Hepatocyte (in vitro differentiated cells): ENCODE measurements around the gene PITPNC1. TPM values are rescaled to one million over a fixed set of nuclear protein-coding genes. Genes with fewer than 3 reads are reported as not detected.
A peak's percentile ranks its signal among the peaks of the same experiment; 100 is the strongest.

Source experiments
- DNase-seq: peaks from one replicate; pipeline ENCODE4 v3.0.0-alpha.2; 2016; ENCODE audit warnings: low spot score
- H2AFZ ChIP-seq: fragments of 200-600 bp; sonication (generic); 2 replicates; pipeline ENCODE4 v1.6.0; 2016; ENCODE audit warnings: antibody characterized with exemption, mild to moderate bottlenecking
- H3K27ac ChIP-seq: fragments of 200-600 bp; sonication (generic); 2 replicates; pipeline ENCODE4 v1.5.1; 2016; ENCODE audit warnings: mild to moderate bottlenecking
- H3K27me3 ChIP-seq: fragments of 200-600 bp; sonication (generic); 2 replicates; pipeline ENCODE4 v1.6.1; 2016
- H3K36me3 ChIP-seq: fragments of 200-600 bp; sonication (generic); replicated peaks from 2 replicates; pipeline ENCODE4 v1.5.1; 2016; ENCODE audit warnings: low read depth; ENCODE audit not compliant: insufficient read depth
- H3K4me1 ChIP-seq: fragments of 200-600 bp; sonication (generic); 2 replicates; pipeline ENCODE4 v1.5.1; 2016; ENCODE audit warnings: mild to moderate bottlenecking, moderate library complexity; ENCODE audit not compliant: insufficient read depth
- H3K4me2 ChIP-seq: fragments of 200-600 bp; sonication (generic); 2 replicates; pipeline ENCODE4 v1.6.0; 2016
- H3K4me3 ChIP-seq: fragments of 200-600 bp; sonication (generic); 2 replicates; pipeline ENCODE4 v1.5.1; 2016; ENCODE audit warnings: mild to moderate bottlenecking
- H3K79me2 ChIP-seq: fragments of 200-600 bp; sonication (generic); 2 replicates; pipeline ENCODE4 v1.6.0; 2017; ENCODE audit warnings: mild to moderate bottlenecking
- H3K9me2 ChIP-seq: fragments of 200-600 bp; sonication (generic); replicated peaks from 2 replicates; pipeline ENCODE4 v1.6.0; 2017; ENCODE audit warnings: mild to moderate bottlenecking; ENCODE audit not compliant: insufficient read depth
- H3K9me3 ChIP-seq: fragments of 200-600 bp; sonication (generic); 2 replicates; pipeline ENCODE4 v1.5.1; 2016; ENCODE audit warnings: low read depth, mild to moderate bottlenecking
- H4K20me1 ChIP-seq: fragments of 200-600 bp; sonication (generic); 2 replicates; pipeline ENCODE4 v1.6.0; 2016; ENCODE audit warnings: mild to moderate bottlenecking; ENCODE audit not compliant: insufficient read depth, poor library complexity, severe bottlenecking
- CTCF ChIP-seq: fragments of 200-600 bp; sonication (generic); IDR thresholded peaks from 2 replicates; pipeline ENCODE4 v1.5.1; 2016; ENCODE audit warnings: antibody characterized with exemption, mild to moderate bottlenecking; ENCODE audit not compliant: poor library complexity
- EZH2 ChIP-seq: fragments of 200-600 bp; sonication (generic); IDR thresholded peaks from 2 replicates; pipeline ENCODE4 v1.6.1; 2016; ENCODE audit warnings: antibody characterized with exemption, mild to moderate bottlenecking, borderline replicate concordance
- EZH2phosphoT487 ChIP-seq: fragments of 200-600 bp; sonication (generic); IDR thresholded peaks from one replicate; pipeline ENCODE4 v1.6.1; 2018; ENCODE audit warnings: antibody characterized with exemption, mild to moderate bottlenecking, low read depth, moderate library complexity; ENCODE audit not compliant: unreplicated experiment, severe bottlenecking
- WGBS: methylation state at CpG from one replicate; pipeline ENCODE4 v1.1.6; 2016; ENCODE audit warnings: low lambda C conversion rate; ENCODE audit errors: missing lambda C conversion rate; 5-methylcytosine and 5-hydroxymethylcytosine counted together
- polyA plus RNA-seq: library from polyadenylated mRNA; unstranded; fragments of >200 nt; fragmentation: Nextera tagmentation; extraction: Ambion mirVana; gene quantifications from 2 replicates; pipeline ENCODE4 v1.2.1, GENCODE V29; 2016
- total RNA-seq: library from RNA; depleted of rRNA; stranded (reverse); fragments of >200 nt; gene quantifications from 2 replicates; pipeline ENCODE4 v1.2.3, GENCODE V29; 2014

Gene PITPNC1
- total and polyA plus RNA-seq, 2 experiments from 2014 or later, result 4.6 to 8.1 TPM

GRCh38 chr17:67686241-67686640 is 309.2 kb downstream of the PITPNC1 start:
- no peak overlapping the region for H3K27ac ChIP-seq
- no peaks in the 10 kb centered on the region for H3K9me2 ChIP-seq
- H3K4me3 ChIP-seq, result no peak overlapping the region
- 90% methylated on average over 2 of the region's 2 CpGs for WGBS
- no peaks in the 10 kb centered on the region for H3K27me3 ChIP-seq
- no peaks in the 10 kb centered on the region for H3K79me2 ChIP-seq
- TF ChIP-seq EZH2phosphoT487 (no peak), EZH2 (no peak), CTCF (no peak)
- H2AFZ ChIP-seq, result no peak overlapping the region
- DNase-seq, result no peak
- H3K4me1 ChIP-seq, result no peaks in the 10 kb centered on the region
- no peak overlapping the region for H3K4me2 ChIP-seq
- no peaks in the 10 kb centered on the region for H3K9me3 ChIP-seq
- no peaks in the 10 kb centered on the region for H3K36me3 ChIP-seq
- no peaks in the 10 kb centered on the region for H4K20me1 ChIP-seq

DNA sequence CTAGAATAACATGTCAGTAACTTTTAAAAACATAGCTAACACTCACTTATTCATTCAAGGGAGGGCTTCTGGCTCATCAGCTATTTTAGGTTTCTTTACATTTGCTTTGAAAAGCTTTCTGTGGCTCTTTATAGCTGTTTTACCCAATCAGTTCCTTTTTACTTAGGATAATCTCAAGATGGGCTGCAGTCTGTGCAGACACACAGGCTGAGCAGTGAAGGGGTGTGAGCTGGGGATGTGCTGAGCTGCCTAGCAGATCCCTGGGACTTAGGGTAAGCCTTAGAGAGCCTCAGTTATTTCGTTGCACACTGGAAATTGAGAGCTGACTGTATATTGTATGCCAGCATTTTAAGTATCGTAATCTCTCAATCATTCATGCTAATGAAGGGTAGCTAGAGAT is 310.4 kb downstream of the PITPNC1 start:
- no peak overlapping the region for H3K4me3 ChIP-seq
- H3K4me2 ChIP-seq, result no peak overlapping the region
- no peaks in the 10 kb centered on the region for H3K9me3 ChIP-seq
- no peaks in the 10 kb centered on the region for H4K20me1 ChIP-seq
- H3K9me2 ChIP-seq, result no peaks in the 10 kb centered on the region
- H3K4me1 ChIP-seq, result no peaks in the 10 kb centered on the region
- no peak overlapping the region for H3K27ac ChIP-seq
- no peak for DNase-seq
- WGBS, result 68% methylated on average over 2 of the region's 2 CpGs
- H3K36me3 ChIP-seq, result no peaks in the 10 kb centered on the region
- H2AFZ ChIP-seq, result no peak overlapping the region
- no peaks in the 10 kb centered on the region for H3K27me3 ChIP-seq
- TF ChIP-seq CTCF (no peak), EZH2 (no peak), EZH2phosphoT487 (no peak)
- H3K79me2 ChIP-seq, result no peaks in the 10 kb centered on the region

DNA sequence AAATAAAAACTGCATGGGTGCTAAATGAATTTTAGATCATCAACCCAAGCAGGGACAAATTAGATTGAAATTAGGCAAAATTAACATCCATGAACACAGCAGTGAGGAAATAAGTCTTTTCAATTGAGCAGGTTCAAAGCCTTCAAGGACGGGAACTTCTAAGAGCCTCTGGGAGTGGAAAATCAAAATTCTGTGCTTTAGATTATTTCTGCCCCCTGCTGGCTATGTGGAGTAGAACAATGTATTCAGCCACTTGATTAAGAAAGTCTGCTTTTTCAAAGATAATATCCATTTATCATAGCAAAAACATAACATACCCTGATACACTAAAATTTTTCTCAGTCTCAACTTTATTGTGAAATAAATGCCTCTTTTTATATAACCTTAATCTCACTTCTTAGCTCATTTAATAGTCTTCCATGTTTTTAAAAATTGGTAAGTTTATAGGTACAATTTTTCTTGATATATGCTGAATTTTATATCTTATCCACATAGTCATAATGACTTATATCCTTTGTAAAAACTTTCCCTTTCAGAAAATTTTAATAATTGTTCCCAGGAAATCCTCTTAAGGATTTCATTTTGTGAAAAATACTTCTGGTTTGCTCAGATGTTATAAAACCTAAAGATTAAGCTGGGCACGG is 312.6 kb downstream of the PITPNC1 start:
- Histone ChIP-seq H3K27me3 (no peaks in the 10 kb centered on the region), H3K4me3 (no peak overlapping the region), H3K9me3 (no peaks in the 10 kb centered on the region), H3K27ac (no peak overlapping the region), H3K9me2 (no peaks in the 10 kb centered on the region), H3K4me2 (no peak overlapping the region), H3K79me2 (no peaks in the 10 kb centered on the region), H2AFZ (no peak overlapping the region), H3K4me1 (no peaks in the 10 kb centered on the region), H4K20me1 (no peaks in the 10 kb centered on the region), H3K36me3 (no peaks in the 10 kb centered on the region)
- TF ChIP-seq EZH2phosphoT487, result no peak
- TF ChIP-seq CTCF, result peak; percentile 73
- peak; percentile 83 for DNase-seq
- 42% methylated on average over 2 of the region's 2 CpGs for WGBS

GRCh38 chr17:67693811-67694210 is 316.7 kb downstream of the PITPNC1 start:
- Histone ChIP-seq H3K36me3 (no peaks in the 10 kb centered on the region), H3K4me1 (no peaks in the 10 kb centered on the region), H3K27ac (no peak overlapping the region), H3K4me3 (no peak overlapping the region), H3K9me3 (no peaks in the 10 kb centered on the region), H3K9me2 (no peaks in the 10 kb centered on the region), H4K20me1 (no peaks in the 10 kb centered on the region), H3K4me2 (no peak overlapping the region), H3K79me2 (no peaks in the 10 kb centered on the region), H2AFZ (no peak overlapping the region), H3K27me3 (no peaks in the 10 kb centered on the region)
- no peak for TF ChIP-seq EZH2
- TF ChIP-seq EZH2phosphoT487, result no peak
- no peak for TF ChIP-seq CTCF
- DNase-seq, result no peak
